ENCODE results near the gene ETS1. TPM values are rescaled to one million over a fixed set of nuclear protein-coding genes. Genes with fewer than 3 reads are reported as not detected.

ETS1 gene
- total and polyA plus RNA-seq, 10 donors, result 58.1 to 455 (median 352) TPM

GRCh38 chr11:128415539-128415938 is 171.8 kb downstream of the ETS1 start:
- H3K36me3 ChIP-seq, result no peaks in the 10 kb centered on the region
- H3K4me1 ChIP-seq, result peaks cover 0 to 44% (median 16%) of the 10 kb centered on the region in 6 donors
- no peak for DNase-seq
- 61 to 78% (median 66%) methylated on average over 3 of the region's 3 CpGs for WGBS, 5 donors
- H3K4me3 ChIP-seq, result no peak overlapping the region
- no peaks in the 10 kb centered on the region for H3K9me3 ChIP-seq
- TF ChIP-seq POLR2A (IDR thresholded peaks at IDR 0.05) (no peak), CTCF (IDR thresholded peaks at IDR 0.05 in 8 of 11, conservative IDR thresholded peaks at IDR 0.05 in 3 of 11) (no peak), POLR2AphosphoS5 (IDR thresholded peaks at IDR 0.05) (no peak)
- no peaks in the 10 kb centered on the region for H3K27me3 ChIP-seq (replicated peaks in 1 of 7)
- intact Hi-C loops (cut with DNase I; ENCODE audit: low total_unique reads), result no loop called here
- H3K27ac ChIP-seq, result no peak overlapping the region

- Histone ChIP-seq H3K27me3 (replicated peaks in 1 of 7) (no peaks in the 10 kb centered on the region), H3K27ac (peak overlapping the region in 4 of 8 donors; percentile 48 to 72 (median 56)), H3K4me1 (peaks cover 0 to 54% (median 13%) of the 10 kb centered on the region in 6 donors), H3K4me3 (no peak overlapping the region), H3K9me3 (no peaks in the 10 kb centered on the region), H3K36me3 (no peaks in the 10 kb centered on the region)
- no peak for TF ChIP-seq CTCF (IDR thresholded peaks at IDR 0.05 in 8 of 11, conservative IDR thresholded peaks at IDR 0.05 in 3 of 11)
- TF ChIP-seq POLR2A (IDR thresholded peaks at IDR 0.05), result no peak
- TF ChIP-seq POLR2AphosphoS5 (IDR thresholded peaks at IDR 0.05), result no peak
- intact Hi-C loops (cut with DNase I; ENCODE audit: low total_unique reads), result no loop called here
- WGBS, 5 donors, result 80 to 89% (median 83%) methylated on average over 4 of the region's 4 CpGs
- no peak for DNase-seq
Observed at GRCh38 chr11:128412847-128413791, 174.2 kb downstream of the ETS1 start.

GRCh38 chr11:128411812-128412211 is 175.5 kb downstream of the ETS1 start:
- Histone ChIP-seq H3K4me1 (peaks cover 0 to 46% (median 5%) of the 10 kb centered on the region in 6 donors), H3K9me3 (no peaks in the 10 kb centered on the region), H3K36me3 (no peaks in the 10 kb centered on the region), H3K4me3 (no peak overlapping the region), H3K27ac (peak overlapping the region in 6 of 8 donors; percentile 26 to 72 (median 50)), H3K27me3 (replicated peaks in 1 of 7) (no peaks in the 10 kb centered on the region)
- TF ChIP-seq POLR2A (IDR thresholded peaks at IDR 0.05), result no peak
- no peak for TF ChIP-seq POLR2AphosphoS5 (IDR thresholded peaks at IDR 0.05)
- TF ChIP-seq CTCF (IDR thresholded peaks at IDR 0.05 in 8 of 11, conservative IDR thresholded peaks at IDR 0.05 in 3 of 11), result no peak
- intact Hi-C loops (cut with DNase I; ENCODE audit: low total_unique reads), result no loop called here
- 46 to 63% (median 61%) methylated on average over 5 of the region's 5 CpGs for WGBS, 5 donors
- no peak for DNase-seq

- Histone ChIP-seq H3K36me3 (no peaks in the 10 kb centered on the region), H3K9me3 (no peaks in the 10 kb centered on the region), H3K27ac (no peak overlapping the region), H3K4me1 (peaks cover 0 to 48% (median 8%) of the 10 kb centered on the region in 6 donors), H3K4me3 (no peak overlapping the region), H3K27me3 (replicated peaks in 1 of 7) (no peaks in the 10 kb centered on the region)
- no peak for DNase-seq
- intact Hi-C loops (cut with DNase I; ENCODE audit: low total_unique reads), result no loop called here
- TF ChIP-seq CTCF (IDR thresholded peaks at IDR 0.05 in 8 of 11, conservative IDR thresholded peaks at IDR 0.05 in 3 of 11) (no peak), POLR2AphosphoS5 (IDR thresholded peaks at IDR 0.05) (no peak), POLR2A (IDR thresholded peaks at IDR 0.05) (no peak)
Observed at GRCh38 chr11:128411150-128411549, 176.2 kb downstream of the ETS1 start.
